ENCODE data around the gene TNFRSF19. TPM values are rescaled to one million over a fixed set of nuclear protein-coding genes. Genes with fewer than 3 reads are reported as not detected.

Gene TNFRSF19
- total and polyA plus RNA-seq, 10 of the 15 experiments (the other 5 are each of a cell fraction or from before 2014, with no cell fraction given) = 16.4 to 46.2 (median 35.4) TPM

DNA sequence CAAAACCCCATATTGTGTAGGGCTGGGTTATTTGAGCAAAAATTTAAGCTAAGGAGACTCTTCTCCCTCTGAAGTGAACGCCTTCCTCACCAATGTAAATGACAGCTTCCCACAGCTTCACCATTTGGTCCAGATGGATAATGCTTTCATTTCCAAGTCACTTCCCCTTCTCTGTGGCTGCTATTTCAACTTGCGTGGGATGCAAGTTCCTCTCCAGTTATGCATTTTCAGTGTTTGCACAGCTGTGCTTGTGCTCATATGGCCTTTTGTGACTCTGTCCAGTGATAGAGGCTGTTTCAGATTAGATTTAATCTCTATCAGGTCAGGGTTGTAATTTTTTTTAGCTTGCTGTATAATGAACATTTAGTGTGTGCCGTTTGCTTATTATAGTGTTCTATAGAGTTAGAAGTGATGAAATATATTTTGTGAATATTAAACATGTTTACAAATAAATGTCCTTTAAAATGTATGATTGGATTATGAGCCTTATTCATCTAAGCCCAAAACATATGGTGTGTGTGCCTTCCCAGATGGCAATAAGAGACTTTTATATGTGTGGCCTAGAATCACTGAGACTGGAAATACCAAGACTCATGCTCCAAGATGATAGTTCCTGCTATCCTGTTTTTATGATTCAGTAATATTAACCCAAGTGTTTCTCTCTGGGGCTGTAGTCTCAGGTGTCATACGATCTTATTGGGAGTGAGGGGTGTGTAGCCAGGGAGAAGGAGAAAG lies 86.6 kb downstream of the TNFRSF19 start:
- FAIRE-seq = no peak
- Histone ChIP-seq H4K20me1 (ENCODE audit: control insufficient read depth, insufficient read depth) (no peaks in the 10 kb centered on the region), H3K9ac (ENCODE audit: control insufficient read depth, insufficient read depth, low read length) (no peak overlapping the region; the same call in 1 of the 2 replicates), H2AFZ (ENCODE audit: control insufficient read depth, low read depth, low read length) (no peak overlapping the region), H3K4me1 (ENCODE audit: control insufficient read depth, insufficient read depth, low read length) (peaks cover 23% of the 10 kb centered on the region), H3K4me2 (ENCODE audit: control insufficient read depth, insufficient read depth) (no peak overlapping the region), H3K9me3 (replicated peaks; ENCODE audit: control insufficient read depth, insufficient read depth, low read length) (peaks cover 7% of the 10 kb centered on the region; the same call in 2 of the 3 replicates), H3K36me3 (ENCODE audit: control insufficient read depth in 2 of 2, insufficient read depth in 2 of 2, low read length in 1 of 2) (peaks cover 0 to 9% of the 10 kb centered on the region in 2 experiments; a peak in 2 of 4 replicates), H3K27ac (ENCODE audit: control insufficient read depth, insufficient read depth) (0 out of 2 replicates have a peak overlapping the region, but pooled peaks have one; percentile 12), H3K27me3 (replicated peaks in 1 of 2; ENCODE audit: control insufficient read depth in 2 of 2, insufficient read depth in 2 of 2, low read length in 1 of 2) (no peaks in the 10 kb centered on the region), H3K4me3 (no peak overlapping the region), H3K79me2 (ENCODE audit: control insufficient read depth, insufficient read depth, low read length) (peaks cover 7% of the 10 kb centered on the region)
- intact Hi-C loops (cut with micrococcal nuclease; ENCODE audit: unreplicated experiment) = no loop called here
- ATAC-seq = peak; percentile 47; the same call in 2 of the 3 replicates
- RAD21 ChIA-PET (ENCODE audit: unreplicated experiment) = interaction anchor here (0.6 to 0.8 kb wide), 2 partner anchors 7 to 86 kb away, joined by 3 read pairs; partner anchors contain the start of gene TNFRSF19
- DNase-seq (ENCODE audit: low read depth, low spot score) = no peak
- 37% methylated on average over 4 of the region's 4 CpGs for WGBS (ENCODE audit: insufficient coverage, insufficient replicate concordance, low lambda C conversion rate, missing lambda C conversion rate)
- SMC1A ChIA-PET (ENCODE audit: uncharacterized antibody, unreplicated experiment) = interaction anchor here (0.9 to 1.0 kb wide), 2 partner anchors 22 to 511 kb away, joined by 3 read pairs; no protein-coding TSS in a partner anchor
- no TSS peak for BruUV-seq (replicated peaks)
- in situ Hi-C loops (cut with MboI) = no loop called here
- CTCF ChIA-PET = no interaction called here
- POLR2A ChIA-PET = interaction anchor here (0.7 kb wide), 1 partner anchor 28 kb away, joined by 3 read pairs; no protein-coding TSS in a partner anchor
- TF ChIP-seq, protein P1, sequence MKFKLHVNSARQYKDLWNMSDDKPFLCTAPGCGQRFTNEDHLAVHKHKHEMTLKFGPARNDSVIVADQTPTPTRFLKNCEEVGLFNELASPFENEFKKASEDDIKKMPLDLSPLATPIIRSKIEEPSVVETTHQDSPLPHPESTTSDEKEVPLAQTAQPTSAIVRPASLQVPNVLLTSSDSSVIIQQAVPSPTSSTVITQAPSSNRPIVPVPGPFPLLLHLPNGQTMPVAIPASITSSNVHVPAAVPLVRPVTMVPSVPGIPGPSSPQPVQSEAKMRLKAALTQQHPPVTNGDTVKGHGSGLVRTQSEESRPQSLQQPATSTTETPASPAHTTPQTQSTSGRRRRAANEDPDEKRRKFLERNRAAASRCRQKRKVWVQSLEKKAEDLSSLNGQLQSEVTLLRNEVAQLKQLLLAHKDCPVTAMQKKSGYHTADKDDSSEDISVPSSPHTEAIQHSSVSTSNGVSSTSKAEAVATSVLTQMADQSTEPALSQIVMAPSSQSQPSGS (IDR thresholded peaks at IDR 0.05; ENCODE audit: low read length) = peak; percentile 59; the same call in 1 of the 2 replicates
- TF ChIP-seq DPF2 (IDR thresholded peaks at IDR 0.05) = 0 out of 2 replicates have a peak, but pooled peaks have one; percentile 29
- no peak for TF ChIP-seq SRF (IDR thresholded peaks at IDR 0.05; ENCODE audit: low read depth in 2 of 2, low read length in 2 of 2)
- peak; percentile 94 for TF ChIP-seq RUNX3 (IDR thresholded peaks at IDR 0.05; ENCODE audit: low read length)
- TF ChIP-seq SPI1 (IDR thresholded peaks at IDR 0.05; ENCODE audit: borderline replicate concordance, insufficient read depth, low read depth, low read length) = peak; percentile 89
- TF ChIP-seq EGR1 (IDR thresholded peaks at IDR 0.05; ENCODE audit: borderline replicate concordance in 1 of 2, low read depth in 2 of 2, low read length in 2 of 2) = peak in 1 of 2 experiments; percentile 58; a peak in 1 of 3 replicates
- TF ChIP-seq GABPA (IDR thresholded peaks at IDR 0.05; ENCODE audit: low read depth) = no peak
- TF ChIP-seq, protein P2, sequence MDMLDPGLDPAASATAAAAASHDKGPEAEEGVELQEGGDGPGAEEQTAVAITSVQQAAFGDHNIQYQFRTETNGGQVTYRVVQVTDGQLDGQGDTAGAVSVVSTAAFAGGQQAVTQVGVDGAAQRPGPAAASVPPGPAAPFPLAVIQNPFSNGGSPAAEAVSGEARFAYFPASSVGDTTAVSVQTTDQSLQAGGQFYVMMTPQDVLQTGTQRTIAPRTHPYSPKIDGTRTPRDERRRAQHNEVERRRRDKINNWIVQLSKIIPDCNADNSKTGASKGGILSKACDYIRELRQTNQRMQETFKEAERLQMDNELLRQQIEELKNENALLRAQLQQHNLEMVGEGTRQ (IDR thresholded peaks at IDR 0.05; ENCODE audit: borderline replicate concordance, low read depth, low read length) = no peak
- no peak for TF ChIP-seq BACH1 (IDR thresholded peaks at IDR 0.05; ENCODE audit: borderline replicate concordance)
- TF ChIP-seq EED (IDR thresholded peaks at IDR 0.05; ENCODE audit: low read depth) = peak; percentile 92
- peak; percentile 54; the same call in 1 of the 3 replicates for TF ChIP-seq POU2F2 (IDR thresholded peaks at IDR 0.05; ENCODE audit: borderline replicate concordance, low read depth, low read length)
- peak; percentile 61; the same call in 1 of the 2 replicates for TF ChIP-seq BCL11A (IDR thresholded peaks at IDR 0.05; ENCODE audit: low read depth, low read length)
- peak; percentile 85 for TF ChIP-seq TCF12 (IDR thresholded peaks at IDR 0.05; ENCODE audit: low read depth, low read length)
- TF ChIP-seq CBFB (IDR thresholded peaks at IDR 0.05; ENCODE audit: low read depth) = 0 out of 2 replicates have a peak, but pooled peaks have one; percentile 26
- peak in 1 of 2 experiments; percentile 87; a peak in 2 of 4 replicates for TF ChIP-seq ETV6 (conservative IDR thresholded peaks at IDR 0.05 in 1 of 2, IDR thresholded peaks at IDR 0.05 in 1 of 2; ENCODE audit: borderline replicate concordance in 1 of 2, low read depth in 1 of 2)
- peak; percentile 61 for TF ChIP-seq NFIC (IDR thresholded peaks at IDR 0.05; ENCODE audit: low read depth, low read length)
- TF ChIP-seq FOXM1 (IDR thresholded peaks at IDR 0.05; ENCODE audit: low read depth, low read length) = 0 out of 2 replicates have a peak, but pooled peaks have one; percentile 44
- TF ChIP-seq SIN3A (IDR thresholded peaks at IDR 0.05; ENCODE audit: low read depth, low read length) = no peak
- peak; percentile 68 for TF ChIP-seq IKZF1 (conservative IDR thresholded peaks at IDR 0.05)
- TF ChIP-seq TCF3 (IDR thresholded peaks at IDR 0.05; ENCODE audit: borderline replicate concordance, insufficient read depth, low read depth, low read length) = peak; percentile 75; the same call in 1 of the 2 replicates
- peak; percentile 46 to 56; a peak in 1 of 4 replicates for TF ChIP-seq IKZF2 (IDR thresholded peaks at IDR 0.05)

Measured in GM12878 (cell line).